Measurements from ENCODE around the gene RNLS. TPM values are rescaled to one million over a fixed set of nuclear protein-coding genes. Genes with fewer than 3 reads are reported as not detected.

Gene RNLS
- total and polyA plus RNA-seq, 12 donors: 4.1 to 22.2 (median 17.5) TPM

DNA sequence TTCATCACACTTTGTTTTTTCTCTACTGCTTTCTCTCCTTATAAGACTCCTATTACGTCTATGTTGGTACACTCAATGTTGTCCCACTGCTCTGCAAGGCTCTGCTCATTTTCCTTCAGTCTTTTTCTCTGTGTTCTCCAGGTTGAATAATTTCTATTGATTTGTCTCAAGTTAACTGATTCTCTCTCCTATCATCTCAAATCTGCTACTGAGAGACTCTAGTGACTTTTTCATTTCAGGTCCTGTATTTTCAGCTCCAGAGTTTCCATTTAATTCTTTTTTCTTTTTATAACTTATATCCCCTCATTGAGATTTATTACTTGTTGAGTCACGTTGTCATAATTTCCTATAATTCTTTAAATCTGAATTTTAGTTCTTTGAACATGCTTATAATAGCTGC is 100.9 kb downstream of the RNLS start:
- WGBS, 2 donors: 78 to 79% methylated on average over 2 of the region's 2 CpGs
- no peak for DNase-seq
- H3K36me3 ChIP-seq: no peaks in the 10 kb centered on the region
- peaks cover 0 to 12% (median 0%) of the 10 kb centered on the region in 11 donors for H3K9me3 ChIP-seq
- intact Hi-C loops (cut with DNase I): no loop called here
- no peaks in the 10 kb centered on the region for H3K27me3 ChIP-seq
- H3K27ac ChIP-seq: no peak overlapping the region
- no peak for ATAC-seq
- peaks cover 0 to 13% (median 0%) of the 10 kb centered on the region in 9 donors for H3K4me1 ChIP-seq
- TF ChIP-seq, protein P1, sequence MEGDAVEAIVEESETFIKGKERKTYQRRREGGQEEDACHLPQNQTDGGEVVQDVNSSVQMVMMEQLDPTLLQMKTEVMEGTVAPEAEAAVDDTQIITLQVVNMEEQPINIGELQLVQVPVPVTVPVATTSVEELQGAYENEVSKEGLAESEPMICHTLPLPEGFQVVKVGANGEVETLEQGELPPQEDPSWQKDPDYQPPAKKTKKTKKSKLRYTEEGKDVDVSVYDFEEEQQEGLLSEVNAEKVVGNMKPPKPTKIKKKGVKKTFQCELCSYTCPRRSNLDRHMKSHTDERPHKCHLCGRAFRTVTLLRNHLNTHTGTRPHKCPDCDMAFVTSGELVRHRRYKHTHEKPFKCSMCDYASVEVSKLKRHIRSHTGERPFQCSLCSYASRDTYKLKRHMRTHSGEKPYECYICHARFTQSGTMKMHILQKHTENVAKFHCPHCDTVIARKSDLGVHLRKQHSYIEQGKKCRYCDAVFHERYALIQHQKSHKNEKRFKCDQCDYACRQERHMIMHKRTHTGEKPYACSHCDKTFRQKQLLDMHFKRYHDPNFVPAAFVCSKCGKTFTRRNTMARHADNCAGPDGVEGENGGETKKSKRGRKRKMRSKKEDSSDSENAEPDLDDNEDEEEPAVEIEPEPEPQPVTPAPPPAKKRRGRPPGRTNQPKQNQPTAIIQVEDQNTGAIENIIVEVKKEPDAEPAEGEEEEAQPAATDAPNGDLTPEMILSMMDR (IDR thresholded peaks at IDR 0.05): no peak
- H3K4me3 ChIP-seq: no peak overlapping the region

DNA sequence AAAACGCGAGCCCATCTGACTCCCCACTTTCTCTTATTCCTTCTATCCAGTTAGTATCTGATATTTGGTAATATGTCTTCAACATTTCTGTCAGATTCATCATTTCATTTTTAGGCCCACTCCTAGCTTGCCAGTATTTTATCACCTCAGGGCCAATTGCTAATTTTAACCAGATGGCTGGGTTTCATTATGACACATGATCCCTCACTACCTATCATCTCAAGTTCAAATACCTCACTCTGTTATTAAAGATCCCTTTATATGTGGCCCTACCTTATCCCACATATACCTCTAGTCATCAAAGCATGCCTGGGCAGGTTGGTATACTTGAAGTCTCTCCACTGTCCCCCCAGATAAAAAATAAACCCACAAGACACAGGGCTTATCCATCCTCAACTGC is 104.9 kb downstream of the RNLS start:
- peak in 5 of 8 donors; percentile 35 to 57 (median 45) for ATAC-seq
- Histone ChIP-seq H3K36me3 (no peaks in the 10 kb centered on the region), H3K4me1 (peaks cover 0 to 23% (median 11%) of the 10 kb centered on the region in 9 donors), H3K4me3 (no peak overlapping the region), H3K27ac (no peak overlapping the region), H3K9me3 (peaks cover 0 to 12% (median 0%) of the 10 kb centered on the region in 11 donors), H3K27me3 (no peaks in the 10 kb centered on the region)
- TF ChIP-seq, protein P1 (IDR thresholded peaks at IDR 0.05): no peak
- DNase-seq: no peak
- intact Hi-C loops (cut with DNase I): no loop called here
- WGBS, 2 donors: 95 to 96% methylated on average over 2 of the region's 2 CpGs

GRCh38 chr10:88477343-88478085 is 105.6 kb downstream of the RNLS start:
- H3K36me3 ChIP-seq: no peaks in the 10 kb centered on the region
- peaks cover 0 to 10% (median 0%) of the 10 kb centered on the region in 11 donors for H3K9me3 ChIP-seq
- DNase-seq (no peak), ATAC-seq (peak in 4 of 8 donors; percentile 57 to 66 (median 66))
- WGBS, 2 donors: 88 to 94% methylated on average over 4 of the region's 4 CpGs
- H3K27me3 ChIP-seq: no peaks in the 10 kb centered on the region
- TF ChIP-seq, protein P1 (IDR thresholded peaks at IDR 0.05): no peak
- H3K4me1 ChIP-seq: peaks cover 0 to 23% (median 11%) of the 10 kb centered on the region in 9 donors
- no peak overlapping the region for H3K4me3 ChIP-seq
- no peak overlapping the region for H3K27ac ChIP-seq
- intact Hi-C loops (cut with DNase I): no loop called here

DNA sequence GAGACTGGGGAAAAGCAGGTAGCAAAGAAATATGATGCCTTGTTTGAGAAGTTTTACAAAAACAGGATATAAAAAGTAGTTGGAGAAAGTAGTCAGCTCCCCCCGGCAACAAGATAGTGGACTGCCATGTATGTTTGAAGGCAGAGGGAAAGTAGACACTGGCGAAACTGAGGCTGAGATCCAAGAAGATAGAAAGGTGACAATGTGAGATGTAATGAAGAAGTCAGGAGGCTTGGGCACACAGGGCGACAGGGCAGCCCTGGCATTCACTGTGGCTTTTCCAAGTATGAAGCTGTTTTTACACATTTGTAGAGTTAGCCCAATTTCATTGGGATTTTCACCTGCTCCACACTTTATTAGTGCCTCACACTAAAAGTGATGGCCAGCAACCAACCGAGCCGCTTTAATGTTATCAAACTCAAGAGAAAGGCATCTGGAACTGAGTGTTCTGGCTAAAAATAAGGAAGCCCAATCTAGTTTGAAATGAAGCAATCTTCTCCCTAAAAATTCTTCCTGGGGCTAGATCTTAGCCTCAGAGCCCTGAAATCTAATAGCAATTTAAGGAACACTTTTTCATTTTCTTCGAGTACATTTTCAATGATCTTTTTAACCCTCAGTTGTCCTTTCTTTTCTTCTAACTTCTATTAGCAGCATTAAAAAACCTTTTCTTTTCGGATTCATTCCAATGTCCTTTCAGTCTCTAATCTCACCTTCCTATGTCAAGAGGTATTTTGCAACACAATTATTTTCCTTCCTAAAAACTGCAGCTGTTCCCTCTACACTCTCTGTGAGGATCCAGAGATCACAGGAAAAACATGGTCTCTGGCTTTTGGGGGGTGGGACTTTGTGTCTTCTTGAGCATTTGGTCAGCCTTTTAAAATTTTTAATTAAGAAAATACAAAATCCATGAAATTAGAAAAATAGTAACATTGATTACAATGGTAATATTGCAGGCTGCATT is 108.0 kb downstream of the RNLS start:
- WGBS, 2 donors: 44 to 48% methylated on average over 7 of the region's 7 CpGs
- Histone ChIP-seq H3K36me3 (no peaks in the 10 kb centered on the region), H3K27me3 (no peaks in the 10 kb centered on the region), H3K27ac (peak overlapping the region in 8 of 10 donors; percentile 1 to 64 (median 38)), H3K4me3 (no peak overlapping the region), H3K4me1 (peaks cover 0 to 23% (median 11%) of the 10 kb centered on the region in 9 donors), H3K9me3 (no peaks in the 10 kb centered on the region)
- DNase-seq (peak in 1 of 2 donors; percentile 5), ATAC-seq (peak in 5 of 8 donors; percentile 14 to 76 (median 56))
- TF ChIP-seq, protein P1 (IDR thresholded peaks at IDR 0.05): no peak
- intact Hi-C loops (cut with DNase I): no loop called here

All from heart right ventricle (tissue), 16 donors.